GM10847 (cell line): Measurements from ENCODE around the gene TVP23A.

Experiments
- POLR2A ChIP-seq: IDR thresholded peaks from 2 replicates; pipeline ENCODE4 v1.6.1; 2011; ENCODE audit not compliant: insufficient read length; ENCODE audit errors: extremely low read depth

The TVP23A gene

GRCh38 chr16:10817514-10817913, 1.1 kb downstream of the TVP23A start:
- TF ChIP-seq POLR2A: no peak

GRCh38 chr16:10813099-10813455, 5.5 kb downstream of the TVP23A start:
- no peak for TF ChIP-seq POLR2A

- no peak for TF ChIP-seq POLR2A
Observed at GRCh38 chr16:10812312-10813098, 6.1 kb downstream of the TVP23A start.

- TF ChIP-seq POLR2A: no peak
Observed at GRCh38 chr16:10809706-10810105, 8.9 kb downstream of the TVP23A start.

- TF ChIP-seq POLR2A: no peak
Observed at GRCh38 chr16:10808850-10809249, 9.7 kb downstream of the TVP23A start.

- TF ChIP-seq POLR2A: no peak
Observed at GRCh38 chr16:10808218-10808617, 10.4 kb downstream of the TVP23A start.

GRCh38 chr16:10806698-10807097, 11.9 kb downstream of the TVP23A start:
- TF ChIP-seq POLR2A: no peak

- TF ChIP-seq POLR2A: no peak
Observed at GRCh38 chr16:10805334-10805733, 13.3 kb downstream of the TVP23A start.

- no peak for TF ChIP-seq POLR2A
Observed at GRCh38 chr16:10799736-10800135, 18.9 kb downstream of the TVP23A start.

GRCh38 chr16:10791048-10791447, 27.5 kb downstream of the TVP23A start:
- no peak for TF ChIP-seq POLR2A

GRCh38 chr16:10787304-10787703, 31.3 kb downstream of the TVP23A start:
- no peak for TF ChIP-seq POLR2A

- TF ChIP-seq POLR2A: no peak
Observed at GRCh38 chr16:10782628-10783027, 36.0 kb downstream of the TVP23A start.

GRCh38 chr16:10780628-10781027, 38.0 kb downstream of the TVP23A start:
- TF ChIP-seq POLR2A: no peak

GRCh38 chr16:10777356-10777755, 41.2 kb downstream of the TVP23A start:
- TF ChIP-seq POLR2A: no peak

GRCh38 chr16:10776280-10776679, 42.3 kb downstream of the TVP23A start:
- TF ChIP-seq POLR2A: no peak

GRCh38 chr16:10770907-10771306, 47.7 kb downstream of the TVP23A start:
- TF ChIP-seq POLR2A: no peak

GRCh38 chr16:10769381-10769780, 49.2 kb downstream of the TVP23A start:
- TF ChIP-seq POLR2A: no peak
